ENCODE data around the gene TCP1.

GRCh38 chr6:159838020-159838744, 48.8 kb upstream of the TCP1 start:
- TF ChIP-seq CTCF (IDR thresholded peaks at IDR 0.05), result no peak
- no peak for TF ChIP-seq POLR2A (IDR thresholded peaks at IDR 0.05)
